RWPE1 (cell line): ENCODE measurements around the gene TBP.
"Not testable (repeated sequence)": the region's sequence is repeated elsewhere in the genome, so short reads cannot be mapped to it uniquely, and the experiment has no call there.

ENCODE experiments used
- CTCF ChIA-PET: fragments of 350-600 bp; sonication (Branson Sonifier 250); formaldehyde crosslinking; extraction: SDS; loops from one replicate; lab custom pipeline; 2021; lab: Yijun Ruan, JAX
- POLR2A ChIA-PET: fragments of 400-600 bp; formaldehyde crosslinking; extraction: SDS; loops from one replicate; lab custom pipeline; 2020; ENCODE audit warnings: antibody characterized with exemption; ENCODE audit not compliant: low non-redundant PET; lab: Yijun Ruan, JAX
- DNase-seq: peaks from one replicate; pipeline ENCODE4 v3.0.0; 2012; ENCODE audit warnings: low spot score
- H3K27ac ChIP-seq: fragments of 450-650 bp; 2 replicates; pipeline ENCODE4 v1.5.1; 2017
- TF ChIP-seq, protein P1 (sequence below): fragments of 450-650 bp; conservative IDR thresholded peaks from 2 replicates; pipeline ENCODE4 v1.5.1; 2017; ENCODE audit warnings: low read depth, mild to moderate bottlenecking

Gene TBP

DNA sequence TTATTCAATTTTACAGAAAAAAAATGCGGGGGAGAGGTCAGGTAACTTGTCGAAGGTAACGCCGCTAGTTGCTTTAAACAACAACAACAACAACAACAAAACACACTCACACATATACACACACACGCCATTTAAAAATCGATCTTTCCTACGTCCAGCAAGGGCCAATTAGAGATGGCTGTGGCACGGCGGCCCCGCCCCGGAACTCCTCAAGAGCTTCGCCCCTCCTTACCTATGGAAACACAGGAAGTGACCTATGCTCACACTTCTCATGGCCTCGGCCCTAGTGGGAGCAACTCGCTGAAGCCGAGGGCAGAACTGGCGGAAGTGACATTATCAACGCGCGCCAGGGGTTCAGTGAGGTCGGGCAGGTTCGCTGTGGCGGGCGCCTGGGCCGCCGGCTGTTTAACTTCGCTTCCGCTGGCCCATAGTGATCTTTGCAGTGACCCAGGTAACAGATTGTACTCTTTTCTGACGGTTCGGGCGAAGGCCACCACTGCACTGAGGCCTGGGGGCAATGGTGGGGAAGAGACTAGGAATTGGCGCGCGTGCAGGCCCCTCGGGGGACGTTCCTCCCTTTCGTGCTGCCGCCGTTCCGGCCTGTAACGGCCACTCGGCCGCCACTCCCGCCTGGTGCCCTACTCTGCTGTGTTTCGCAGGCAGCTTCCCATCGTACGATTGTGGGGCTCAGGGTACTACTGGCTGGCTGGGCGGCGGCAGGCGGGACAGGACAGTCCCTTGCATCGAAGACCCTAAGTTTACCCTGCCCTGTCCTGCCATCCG lies at the start of gene TBP:
Gene TBP, plus strand, starts transcription at position 357 of the 783 bp plus-strand sequence. CDS start 2,661 bp downstream, outside the sequence.
- DNase-seq: peak; percentile 96
- ChIA-PET POLR2A (no interaction called here), CTCF (interaction anchor here (0.7 kb wide), 1 partner anchor 367 kb away, joined by 4 read pairs; no protein-coding TSS in a partner anchor)
- peak within 1 kb of the TSS; percentile 86 for H3K27ac ChIP-seq
- TF ChIP-seq, protein P1, sequence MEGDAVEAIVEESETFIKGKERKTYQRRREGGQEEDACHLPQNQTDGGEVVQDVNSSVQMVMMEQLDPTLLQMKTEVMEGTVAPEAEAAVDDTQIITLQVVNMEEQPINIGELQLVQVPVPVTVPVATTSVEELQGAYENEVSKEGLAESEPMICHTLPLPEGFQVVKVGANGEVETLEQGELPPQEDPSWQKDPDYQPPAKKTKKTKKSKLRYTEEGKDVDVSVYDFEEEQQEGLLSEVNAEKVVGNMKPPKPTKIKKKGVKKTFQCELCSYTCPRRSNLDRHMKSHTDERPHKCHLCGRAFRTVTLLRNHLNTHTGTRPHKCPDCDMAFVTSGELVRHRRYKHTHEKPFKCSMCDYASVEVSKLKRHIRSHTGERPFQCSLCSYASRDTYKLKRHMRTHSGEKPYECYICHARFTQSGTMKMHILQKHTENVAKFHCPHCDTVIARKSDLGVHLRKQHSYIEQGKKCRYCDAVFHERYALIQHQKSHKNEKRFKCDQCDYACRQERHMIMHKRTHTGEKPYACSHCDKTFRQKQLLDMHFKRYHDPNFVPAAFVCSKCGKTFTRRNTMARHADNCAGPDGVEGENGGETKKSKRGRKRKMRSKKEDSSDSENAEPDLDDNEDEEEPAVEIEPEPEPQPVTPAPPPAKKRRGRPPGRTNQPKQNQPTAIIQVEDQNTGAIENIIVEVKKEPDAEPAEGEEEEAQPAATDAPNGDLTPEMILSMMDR: no peak

DNA sequence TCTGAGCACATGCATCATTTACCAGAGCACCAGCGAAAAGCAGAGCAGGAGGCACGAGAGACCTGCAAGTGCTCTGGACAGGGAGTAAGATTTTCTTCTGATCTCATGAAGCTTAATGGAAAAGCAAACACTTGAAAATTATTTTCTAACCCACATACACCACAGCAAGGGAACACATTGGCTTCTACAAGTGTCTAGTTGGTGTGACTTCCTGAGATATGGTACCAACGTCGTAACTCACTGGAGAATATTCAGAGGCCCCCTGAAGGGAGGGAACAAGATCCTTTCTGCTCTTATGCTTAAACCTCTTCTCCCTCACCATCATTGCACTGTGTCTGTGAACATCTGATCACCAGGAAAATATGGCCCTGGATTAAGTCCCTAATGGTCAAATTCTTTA lies 49.7 kb upstream of the TBP start:
- no peak for DNase-seq
- ChIA-PET POLR2A (no interaction called here), CTCF (no interaction called here)
- TF ChIP-seq, protein P1: no peak
- no peak overlapping the region for H3K27ac ChIP-seq

DNA sequence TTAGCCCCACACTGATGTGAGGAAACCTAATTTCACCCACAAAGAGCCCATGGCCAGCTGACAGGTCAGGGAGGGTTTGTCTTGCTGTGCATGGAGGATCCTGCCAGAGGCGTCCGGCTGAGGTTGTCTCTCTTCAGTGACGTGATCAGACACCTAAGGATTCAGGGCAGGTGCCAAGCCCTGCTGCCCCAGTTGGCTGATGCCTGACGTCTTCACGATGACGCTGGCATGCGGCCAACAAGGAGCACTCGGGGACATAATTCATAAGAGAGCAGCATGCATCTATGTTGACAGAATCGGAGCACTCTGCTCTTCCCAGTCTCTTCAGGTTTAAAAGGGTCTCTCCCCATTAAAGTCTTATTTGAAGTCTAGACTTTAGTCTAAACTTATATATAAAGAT lies 48.9 kb upstream of the TBP start:
- DNase-seq: no peak
- POLR2A ChIA-PET: no interaction called here
- TF ChIP-seq, protein P1: no peak
- CTCF ChIA-PET: interaction anchor here (1.7 kb wide), 1 partner anchor 12 kb away, joined by 10 read pairs; no protein-coding TSS in a partner anchor
- no peak overlapping the region for H3K27ac ChIP-seq

DNA sequence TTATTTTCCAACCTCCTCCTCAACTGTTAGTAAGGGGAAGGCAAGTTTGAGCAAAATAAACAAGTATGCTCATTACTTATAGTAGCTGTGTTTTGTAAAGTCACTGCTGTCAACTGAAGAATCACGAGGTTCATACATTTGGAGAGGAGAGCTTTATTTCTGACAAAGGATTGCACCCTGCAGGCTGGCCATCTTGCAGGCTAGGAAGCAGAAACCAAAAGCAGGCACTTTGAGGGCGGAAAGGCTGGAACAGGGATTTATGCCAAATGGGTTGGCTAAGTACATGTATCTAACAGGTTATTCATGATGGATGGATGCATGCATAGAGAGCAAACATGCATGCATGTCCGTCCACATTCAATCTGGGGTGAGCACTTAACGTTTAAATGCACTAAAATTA lies 47.7 kb upstream of the TBP start:
- CTCF ChIA-PET: interaction anchor here (1.7 kb wide), 1 partner anchor 11 kb away, joined by 10 read pairs; no protein-coding TSS in a partner anchor

DNA sequence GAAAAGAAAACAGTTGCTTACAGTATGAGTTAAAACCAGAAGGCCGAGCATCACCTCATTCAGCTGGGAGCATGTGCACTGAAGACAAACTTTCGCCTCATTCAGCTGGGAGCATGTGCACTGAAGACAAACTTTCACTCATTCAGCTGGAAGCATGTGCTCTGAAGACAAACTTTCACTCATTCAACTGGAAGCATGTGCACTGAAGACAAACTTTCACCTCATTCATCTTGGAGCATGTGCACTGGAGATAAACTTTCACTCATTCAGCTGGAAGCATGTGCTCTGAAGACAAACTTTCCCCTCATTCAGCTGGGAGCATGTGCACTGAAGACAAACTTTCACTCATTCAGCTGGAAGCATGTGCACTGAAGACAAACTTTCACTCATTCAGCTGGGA lies 46.4 kb upstream of the TBP start:
- DNase-seq, POLR2A ChIA-PET, H3K27ac ChIP-seq: not testable (repeated sequence)
- CTCF ChIA-PET: interaction anchor here (0.6 to 1.3 kb wide), 3 partner anchors 9 to 188 kb away, joined by 3 read pairs; no protein-coding TSS in a partner anchor

More for the DNA sequence above, 47.7 kb upstream of the TBP start:
- TF ChIP-seq, protein P1: no peak
- POLR2A ChIA-PET: interaction anchor here (0.5 kb wide), 1 partner anchor 202 kb away, joined by 6 read pairs; no protein-coding TSS in a partner anchor
- no peak for DNase-seq
- H3K27ac ChIP-seq: no peak overlapping the region

DNA sequence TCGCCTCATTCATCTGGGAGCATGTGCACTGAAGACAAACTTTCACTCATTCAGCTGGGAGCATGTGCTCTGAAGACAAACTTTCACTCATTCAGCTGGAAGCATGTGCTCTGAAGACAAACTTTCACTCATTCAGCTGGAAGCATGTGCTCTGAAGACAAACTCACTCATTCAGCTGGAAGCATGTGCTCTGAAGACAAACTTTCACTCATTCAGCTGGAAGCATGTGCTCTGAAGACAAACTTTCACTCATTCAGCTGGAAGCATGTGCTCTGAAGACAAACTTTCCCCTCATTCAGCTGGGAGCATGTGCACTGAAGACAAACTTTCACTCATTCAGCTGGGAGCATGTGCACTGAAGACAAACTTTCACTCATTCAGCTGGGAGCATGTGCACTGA lies 45.9 kb upstream of the TBP start:
- DNase-seq, H3K27ac ChIP-seq, POLR2A ChIA-PET: not testable (repeated sequence)
- CTCF ChIA-PET: interaction anchor here (0.6 to 1.3 kb wide), 2 partner anchors 9 to 19 kb away, joined by 3 read pairs; no protein-coding TSS in a partner anchor

DNA sequence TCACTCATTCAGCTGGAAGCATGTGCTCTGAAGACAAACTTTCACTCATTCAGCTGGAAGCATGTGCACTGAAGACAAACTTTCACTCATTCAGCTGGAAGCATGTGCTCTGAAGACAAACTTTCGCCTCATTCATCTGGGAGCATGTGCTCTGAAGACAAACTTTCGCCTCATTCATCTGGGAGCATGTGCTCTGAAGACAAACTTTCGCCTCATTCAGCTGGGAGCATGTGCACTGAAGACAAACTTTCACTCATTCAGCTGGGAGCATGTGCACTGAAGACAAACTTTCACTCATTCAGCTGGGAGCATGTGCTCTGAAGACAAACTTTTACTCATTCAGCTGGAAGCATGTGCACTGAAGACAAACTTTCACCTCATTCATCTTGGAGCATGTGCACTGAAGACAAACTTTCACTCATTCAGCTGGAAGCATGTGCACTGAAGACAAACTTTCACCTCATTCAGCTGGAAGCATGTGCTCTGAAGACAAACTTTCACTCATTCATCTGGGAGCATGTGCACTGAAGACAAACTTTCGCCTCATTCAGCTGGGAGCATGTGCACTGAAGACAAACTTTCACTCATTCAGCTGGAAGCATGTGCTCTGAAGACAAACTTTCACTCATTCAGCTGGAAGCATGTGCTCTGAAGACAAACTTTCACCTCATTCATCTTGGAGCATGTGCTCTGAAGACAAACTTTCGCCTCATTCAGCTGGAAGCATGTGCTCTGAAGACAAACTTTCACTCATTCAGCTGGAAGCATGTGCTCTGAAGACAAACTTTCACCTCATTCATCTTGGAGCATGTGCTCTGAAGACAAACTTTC lies 45.1 kb upstream of the TBP start:
- H3K27ac ChIP-seq, DNase-seq, POLR2A ChIA-PET: not testable (repeated sequence)
- CTCF ChIA-PET: interaction anchor here (0.7 kb wide), 2 partner anchors 10 to 196 kb away, joined by 3 to 5 read pairs; no protein-coding TSS in a partner anchor
